Dedifferentiated amniotic fluid mesenchymal stem cell (primary cell): ENCODE results near the gene MYBPC3.

ENCODE experiments used
- DNase-seq: peaks from one replicate; pipeline ENCODE4 v3.0.0-alpha.2; 2016; ENCODE audit errors: extremely low spot score

MYBPC3 gene

DNA sequence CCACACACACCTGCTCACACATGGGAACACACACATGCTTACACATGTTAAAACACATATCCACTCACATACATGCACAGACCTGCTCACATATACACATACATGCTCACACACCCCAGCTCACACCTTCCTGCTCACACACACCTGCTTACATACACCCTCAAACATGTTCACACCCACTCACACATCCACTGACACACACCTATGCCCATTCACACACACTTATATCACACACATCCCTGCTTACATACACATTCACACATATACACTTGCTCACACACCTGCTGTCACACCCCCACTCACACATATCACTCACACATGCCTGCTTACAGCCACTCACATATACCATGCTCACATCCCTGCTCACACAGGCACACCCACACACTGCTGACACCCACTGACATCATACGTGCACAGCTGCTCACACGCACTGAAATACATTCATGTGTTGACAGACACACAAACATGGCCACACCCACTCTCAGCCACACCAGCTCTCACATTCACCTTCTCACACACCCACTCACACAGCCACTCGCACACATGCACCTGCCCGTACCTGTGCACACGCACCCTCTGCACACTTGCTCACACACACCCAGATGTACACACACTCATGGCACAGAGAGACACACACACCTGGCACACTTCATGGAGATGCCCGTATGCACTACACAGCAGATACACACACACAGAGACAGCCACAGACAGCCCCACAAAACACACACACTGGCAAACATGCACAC is 5.7 kb upstream of the MYBPC3 start:
- DNase-seq = no peak

DNA sequence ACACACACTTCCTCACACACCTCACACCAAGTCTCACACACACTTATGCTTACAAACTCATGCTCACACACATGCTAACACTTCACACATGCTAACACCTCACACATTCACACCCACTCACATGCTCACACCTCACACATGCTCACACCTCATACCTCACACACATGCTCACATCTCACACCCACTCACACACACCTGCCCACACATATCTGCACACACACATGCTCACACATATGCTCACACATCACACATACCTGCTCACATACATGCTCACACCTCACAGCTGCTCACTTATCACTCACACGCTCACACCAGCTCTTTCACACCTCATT is 4.5 kb upstream of the MYBPC3 start:
- DNase-seq = no peak

GRCh38 chr11:47356129-47356997 is 3.9 kb upstream of the MYBPC3 start:
- no peak for DNase-seq

DNA sequence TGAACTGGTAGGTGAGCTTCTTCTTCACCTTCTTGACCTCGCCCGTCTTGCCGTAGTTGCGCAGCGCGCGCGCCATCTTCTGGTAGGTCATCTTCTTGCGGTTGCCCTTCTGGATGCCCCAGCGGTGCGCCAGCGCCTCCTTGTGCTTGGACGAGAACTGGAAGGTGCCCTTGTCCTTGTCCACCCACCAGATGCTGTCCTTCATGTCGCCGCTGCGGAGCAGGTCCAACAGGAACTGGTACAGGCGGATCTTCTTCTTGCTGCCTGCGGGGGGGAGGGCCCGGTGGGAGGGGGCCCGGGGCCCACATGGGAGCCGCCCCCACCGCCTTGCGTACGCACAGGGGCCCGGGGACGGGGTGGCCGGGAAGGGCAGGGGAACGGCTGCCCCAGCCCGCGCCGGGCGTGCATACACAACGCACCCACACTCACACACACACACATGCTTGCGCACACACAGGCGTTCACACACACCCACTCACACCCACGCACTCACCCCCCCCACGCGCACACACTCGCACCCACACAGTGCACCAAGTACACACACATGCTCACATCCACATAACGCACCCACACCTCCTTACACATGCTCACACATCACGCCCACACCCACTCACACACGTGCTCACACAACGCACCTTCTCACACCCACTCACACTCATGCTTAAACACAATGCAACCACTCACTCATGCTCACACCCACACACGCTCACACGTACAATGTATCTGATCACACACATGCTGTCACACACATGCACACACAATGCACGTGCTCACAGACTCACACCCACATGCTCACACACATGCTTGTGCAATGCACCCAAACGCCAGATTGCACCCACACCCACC is 3.0 kb upstream of the MYBPC3 start:
- DNase-seq = peak; percentile 89

GRCh38 chr11:47354913-47355282 is 2.4 kb upstream of the MYBPC3 start:
- DNase-seq = no peak

GRCh38 chr11:47353978-47354774 is 1.7 kb upstream of the MYBPC3 start:
- no peak for DNase-seq

GRCh38 chr11:47351156-47352126 is 1.1 kb downstream of the MYBPC3 start:
- DNase-seq = no peak

- no peak for DNase-seq
These were observed 2.2 kb downstream of the MYBPC3 start for GRCh38 chr11:47350315-47350714.

DNA sequence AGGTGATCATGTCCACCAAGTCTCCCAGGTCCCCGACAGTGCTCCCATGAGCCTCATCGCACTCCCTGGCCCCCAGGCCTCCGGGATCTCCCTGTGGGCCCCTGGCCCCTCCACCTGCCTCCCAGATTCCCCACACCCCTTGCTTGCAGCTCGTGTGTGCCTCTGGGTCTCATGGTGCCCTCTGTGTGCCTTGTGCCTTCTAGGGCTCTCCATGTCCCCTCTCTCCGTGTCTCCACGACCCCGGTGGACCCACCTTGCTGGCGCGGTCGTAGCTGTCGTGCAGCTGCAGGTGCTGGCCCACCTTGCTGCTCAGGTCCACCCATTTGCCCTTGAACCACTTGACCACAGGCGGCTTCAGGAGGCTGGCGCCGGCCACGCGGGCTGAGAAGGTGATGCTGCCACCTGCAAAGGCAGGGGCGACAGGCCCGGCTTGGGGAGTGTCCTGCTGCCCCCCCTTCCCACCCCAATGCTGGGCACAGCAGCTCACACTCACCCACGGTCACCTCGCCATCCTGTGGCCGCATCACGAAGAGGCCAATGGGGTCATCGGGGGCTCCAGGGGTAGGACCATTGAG is 2.9 kb downstream of the MYBPC3 start:
- no peak for DNase-seq

DNA sequence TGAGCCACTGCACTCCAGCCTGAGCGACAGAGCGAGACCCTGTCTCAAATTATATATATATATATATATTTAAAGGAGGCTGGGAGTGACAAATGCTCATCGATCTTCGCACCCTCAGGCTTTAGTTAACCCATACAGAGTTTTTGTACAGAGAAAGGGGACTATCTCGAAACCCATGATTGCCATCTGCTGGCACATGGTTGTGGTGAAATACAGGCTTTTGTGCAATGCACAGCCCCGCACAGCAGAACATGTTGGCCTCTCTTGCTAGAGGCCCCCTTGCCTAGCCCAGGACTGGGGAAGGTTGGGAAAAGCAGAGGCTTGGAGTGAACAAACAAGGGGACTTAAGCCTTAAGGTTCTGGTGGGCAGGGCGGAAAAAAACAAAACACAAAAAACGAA is 3.6 kb downstream of the MYBPC3 start:
- no peak for DNase-seq

- no peak for DNase-seq
These were observed 4.2 kb downstream of the MYBPC3 start for GRCh38 chr11:47348131-47348802.

GRCh38 chr11:47347137-47347536 is 5.4 kb downstream of the MYBPC3 start:
- DNase-seq = no peak

- no peak for DNase-seq
These were observed 6.5 kb downstream of the MYBPC3 start for GRCh38 chr11:47345890-47346563.

- DNase-seq = no peak
These were observed 9.6 kb downstream of the MYBPC3 start for GRCh38 chr11:47342854-47343253.

DNA sequence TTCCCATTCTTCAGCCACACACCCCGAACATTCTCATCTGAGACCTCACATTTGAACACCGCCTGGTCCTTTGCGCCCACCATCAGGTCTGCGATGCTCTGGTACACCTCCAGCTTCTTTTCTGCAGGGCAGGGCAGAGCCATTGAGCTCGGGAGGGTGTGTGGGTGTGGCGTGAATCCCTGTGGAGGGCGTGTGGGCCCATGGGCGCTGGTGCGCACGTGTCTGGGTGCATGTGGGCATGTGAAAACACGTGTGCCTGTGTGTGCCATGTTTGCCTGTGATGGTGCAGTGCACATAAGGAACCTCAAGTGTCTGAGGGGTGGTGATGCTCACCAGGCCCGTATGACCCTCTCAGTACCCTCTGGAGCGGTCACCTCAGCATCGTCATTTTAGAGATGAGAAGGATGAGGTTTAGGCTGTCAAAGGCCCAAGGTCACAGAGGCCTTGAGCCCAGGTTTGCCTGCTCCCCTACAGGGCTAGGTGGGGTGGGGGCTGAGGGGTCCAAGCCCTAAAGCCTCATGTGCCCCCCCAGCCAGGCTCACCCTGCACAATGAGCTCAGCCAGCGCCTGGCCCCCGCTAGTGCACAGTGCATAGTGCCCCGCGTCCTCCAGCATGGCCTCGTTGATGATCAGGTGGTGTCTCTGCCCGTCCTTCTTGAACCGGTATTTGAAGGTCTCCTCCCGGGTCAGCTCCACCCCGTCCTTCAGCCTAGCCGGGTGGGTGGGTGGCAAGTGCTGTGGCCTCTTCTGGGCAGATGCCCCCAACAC is 10.3 kb downstream of the MYBPC3 start:
- DNase-seq = no peak

- no peak for DNase-seq
These were observed 11.3 kb downstream of the MYBPC3 start for GRCh38 chr11:47340980-47341775.

GRCh38 chr11:47340010-47340409 is 12.5 kb downstream of the MYBPC3 start:
- DNase-seq = no peak
